ENCODE results near the gene GDPGP1.

GDPGP1 gene

GRCh38 chr15:90261811-90262210, 27.8 kb downstream of the GDPGP1 start:
- no peak for TF ChIP-seq CTCF (IDR thresholded peaks at IDR 0.05; ENCODE audit: borderline replicate concordance, control extremely low read depth, extremely low read depth, insufficient read depth, missing control alignments)
- in situ Hi-C loops (cut with MboI; ENCODE audit: low sequenced_read_pairs, unreplicated experiment), result no loop called here

GRCh38 chr15:90262426-90262825, 28.4 kb downstream of the GDPGP1 start:
- DNase-seq (ENCODE audit: low spot score), result no peak
- in situ Hi-C loops (cut with MboI; ENCODE audit: low sequenced_read_pairs, unreplicated experiment), result no loop called here
- TF ChIP-seq CTCF (IDR thresholded peaks at IDR 0.05; ENCODE audit: borderline replicate concordance, control extremely low read depth, extremely low read depth, insufficient read depth, missing control alignments), result no peak

More at GRCh38 chr15:90261811-90262210, 27.8 kb downstream of the GDPGP1 start:
- no peak for DNase-seq (ENCODE audit: low spot score)

- in situ Hi-C loops (cut with MboI; ENCODE audit: low sequenced_read_pairs, unreplicated experiment), result no loop called here
- DNase-seq (ENCODE audit: low spot score), result no peak
- TF ChIP-seq CTCF (IDR thresholded peaks at IDR 0.05; ENCODE audit: borderline replicate concordance, control extremely low read depth, extremely low read depth, insufficient read depth, missing control alignments), result no peak
Observed at GRCh38 chr15:90264671-90265070, 30.7 kb downstream of the GDPGP1 start.

GRCh38 chr15:90265271-90266060, 31.5 kb downstream of the GDPGP1 start, which contains the start of gene NGRN:
NGRN (plus strand) TSS chr15:90265672; CDS start chr15:90265713, 41 bp downstream.
- no peak for TF ChIP-seq CTCF (IDR thresholded peaks at IDR 0.05; ENCODE audit: borderline replicate concordance, control extremely low read depth, extremely low read depth, insufficient read depth, missing control alignments)
- peak; percentile 91 for DNase-seq (ENCODE audit: low spot score)
- in situ Hi-C loops (cut with MboI; ENCODE audit: low sequenced_read_pairs, unreplicated experiment), result no loop called here

- in situ Hi-C loops (cut with MboI; ENCODE audit: low sequenced_read_pairs, unreplicated experiment), result no loop called here
- peak; percentile 35 for DNase-seq (ENCODE audit: low spot score)
- TF ChIP-seq CTCF (IDR thresholded peaks at IDR 0.05; ENCODE audit: borderline replicate concordance, control extremely low read depth, extremely low read depth, insufficient read depth, missing control alignments), result no peak
Observed at GRCh38 chr15:90266061-90266431, 32.0 kb downstream of the GDPGP1 start.

- in situ Hi-C loops (cut with MboI; ENCODE audit: low sequenced_read_pairs, unreplicated experiment), result no loop called here
- no peak for DNase-seq (ENCODE audit: low spot score)
- TF ChIP-seq CTCF (IDR thresholded peaks at IDR 0.05; ENCODE audit: borderline replicate concordance, control extremely low read depth, extremely low read depth, insufficient read depth, missing control alignments), result no peak
Observed at GRCh38 chr15:90266485-90266884, 32.5 kb downstream of the GDPGP1 start.

All from GM13976 (cell line).